ENCODE data around the gene PAN2. TPM values are rescaled to one million over a fixed set of nuclear protein-coding genes. Genes with fewer than 3 reads are reported as not detected.
A peak's percentile ranks its signal among the peaks of the same experiment; 100 is the strongest.

PAN2 gene
- total and polyA plus RNA-seq, 12 donors: 19.6 to 124 (median 69.6) TPM

- Histone ChIP-seq H3K9me3 (replicated peaks in 1 of 3) (no peaks in the 10 kb centered on the region), H3K27me3 (no peaks in the 10 kb centered on the region), H3K4me1 (replicated peaks in 1 of 2) (no peaks in the 10 kb centered on the region), H3K4me3 (no peak overlapping the region), H3K27ac (no peak overlapping the region), H3K36me3 (replicated peaks in 1 of 2) (no peaks in the 10 kb centered on the region)
- intact Hi-C loops (cut with DNase I): no loop called here
- WGBS, 4 donors: 65 to 75% (median 70%) methylated on average over 4 of the region's 4 CpGs
- TF ChIP-seq POLR2A (IDR thresholded peaks at IDR 0.05) (no peak), CTCF (IDR thresholded peaks at IDR 0.05) (no peak)
- DNase-seq: no peak
Observed at GRCh38 chr12:56377310-56377988, 43.6 kb upstream of the PAN2 start.

GRCh38 chr12:56375598-56376434 is 42.0 kb upstream of the PAN2 start:
- no peaks in the 10 kb centered on the region for H3K9me3 ChIP-seq (replicated peaks in 1 of 3)
- H3K4me1 ChIP-seq (replicated peaks in 1 of 2): no peaks in the 10 kb centered on the region

GRCh38 chr12:56374726-56375597 is 41.2 kb upstream of the PAN2 start:
- Histone ChIP-seq H3K4me1 (replicated peaks in 1 of 2) (no peaks in the 10 kb centered on the region), H3K36me3 (replicated peaks in 1 of 2) (no peaks in the 10 kb centered on the region), H3K4me3 (no peak overlapping the region), H3K9me3 (replicated peaks in 1 of 3) (no peaks in the 10 kb centered on the region), H3K27ac (no peak overlapping the region), H3K27me3 (no peaks in the 10 kb centered on the region)
- 66 to 75% (median 67%) methylated on average over 7 of the region's 7 CpGs for whole genome bisulfite sequencing, 4 donors
- intact Hi-C loops (cut with DNase I): loop anchor here in 1 of 2 donors (5.0 kb wide), 1 partner anchor 67 kb away; no protein-coding TSS in a partner anchor
- no peak for TF ChIP-seq POLR2A (IDR thresholded peaks at IDR 0.05)
- TF ChIP-seq CTCF (IDR thresholded peaks at IDR 0.05): no peak
- DNase-seq: peak in 1 of 7 donors; percentile 20

More at GRCh38 chr12:56375598-56376434, 42.0 kb upstream of the PAN2 start:
- intact Hi-C loops (cut with DNase I): no loop called here
- H3K36me3 ChIP-seq (replicated peaks in 1 of 2): no peaks in the 10 kb centered on the region
- TF ChIP-seq POLR2A (IDR thresholded peaks at IDR 0.05) (no peak), CTCF (IDR thresholded peaks at IDR 0.05) (no peak)
- 59 to 68% (median 63%) methylated on average over 11 of the region's 11 CpGs for WGBS, 4 donors
- no peaks in the 10 kb centered on the region for H3K27me3 ChIP-seq
- H3K4me3 ChIP-seq: no peak overlapping the region
- DNase-seq: peak in 1 of 7 donors; percentile 18
- H3K27ac ChIP-seq: no peak overlapping the region
